GM12878 (cell line): Measurements from ENCODE around the gene NOS1AP. TPM values are rescaled to one million over a fixed set of nuclear protein-coding genes. Genes with fewer than 3 reads are reported as not detected.

Experiments used
- ATAC-seq: fragments of 200-7000 bp; cut with Tn5 transposase; 3 replicates; pipeline ENCODE4 v1.9.1; 2020; ENCODE audit warnings: mild to moderate bottlenecking, moderate library complexity
- BruUV-seq: library from RNA; stranded (reverse); fragments of 400-500 nt; replicated peaks from 2 replicates; lab custom pipeline; 2021; lab: Mats Ljungman, UMichigan
- CTCF ChIA-PET: fragments of 300-600 bp; sonication (Branson Sonifier 250); formaldehyde crosslinking; extraction: SDS; loops from one replicate; lab custom pipeline; 2021; ENCODE audit warnings: inconsistent platforms; lab: Yijun Ruan, JAX
- POLR2A ChIA-PET: fragments of 350-600 bp; formaldehyde crosslinking; extraction: SDS; loops from one replicate; lab custom pipeline; 2021; ENCODE audit warnings: inconsistent platforms; lab: Charles Lee
- RAD21 ChIA-PET: fragments of 300-600 bp; sonication (Branson Sonifier 250); formaldehyde crosslinking; loops from one replicate; lab custom pipeline; 2023; ENCODE audit warnings: antibody characterized with exemption; ENCODE audit not compliant: unreplicated experiment; lab: Charles Lee
- SMC1A ChIA-PET: fragments of 300-600 bp; sonication (Branson Sonifier 250); formaldehyde crosslinking; loops from one replicate; lab custom pipeline; 2023; ENCODE audit not compliant: unreplicated experiment, uncharacterized antibody; lab: Charles Lee
- DNase-seq: peaks from one replicate; pipeline ENCODE4 v3.0.0-alpha.2; 2011; ENCODE audit warnings: low read depth, low spot score
- FAIRE-seq: peaks from 3 replicates; lab custom pipeline; 2011; peaks lifted over from hg19 to GRCh38; lab: Jason Lieb, UNC
- H2AFZ ChIP-seq: 2 replicates; pipeline ENCODE4 v1.6.0; 2011; ENCODE audit warnings: low read depth, low read length, control low read depth; ENCODE audit not compliant: control insufficient read depth
- H3K27ac ChIP-seq: 2 replicates; pipeline ENCODE4 v1.5.1; 2011; ENCODE audit warnings: control low read depth; ENCODE audit not compliant: control insufficient read depth, insufficient read depth
- H3K27me3 ChIP-seq, 2 experiments: replicated peaks in 1 of 2; 2 replicates each; pipeline versions ENCODE4 v1.6.0 to v1.6.1; 2011; ENCODE audit warnings: low read length in 1 of 2; ENCODE audit not compliant: control insufficient read depth in 2 of 2, insufficient read depth in 2 of 2
- H3K36me3 ChIP-seq, 2 experiments: 2 replicates each; pipeline ENCODE4 v1.5.1; 2011; ENCODE audit warnings: low read length in 1 of 2; ENCODE audit not compliant: control insufficient read depth in 2 of 2, insufficient read depth in 2 of 2
- H3K4me1 ChIP-seq: 2 replicates; pipeline ENCODE4 v1.6.1; 2011; ENCODE audit warnings: mild to moderate bottlenecking, low read length, moderate library complexity, mixed read lengths; ENCODE audit not compliant: control insufficient read depth, insufficient read depth
- H3K4me2 ChIP-seq: 2 replicates; pipeline ENCODE4 v1.6.0; 2011; ENCODE audit warnings: control low read depth; ENCODE audit not compliant: control insufficient read depth, insufficient read depth
- H3K4me3 ChIP-seq: fragments of 200-600 bp; sonication (generic); 2 replicates; pipeline ENCODE4 v1.5.1; 2016
- H3K79me2 ChIP-seq: 2 replicates; pipeline ENCODE4 v1.6.0; 2011; ENCODE audit warnings: low read length; ENCODE audit not compliant: control insufficient read depth, insufficient read depth
- H3K9ac ChIP-seq: 2 replicates; pipeline ENCODE4 v1.8.0; 2011; ENCODE audit warnings: low read length, control low read depth, mixed read lengths; ENCODE audit not compliant: control insufficient read depth, insufficient read depth
- H3K9me3 ChIP-seq: replicated peaks from 3 replicates; pipeline ENCODE4 v1.5.1; 2011; ENCODE audit warnings: mild to moderate bottlenecking, low read length; ENCODE audit not compliant: control insufficient read depth, insufficient read depth
- H4K20me1 ChIP-seq: 2 replicates; pipeline ENCODE4 v1.6.0; 2011; ENCODE audit not compliant: control insufficient read depth, insufficient read depth
- ASH2L ChIP-seq: fragments of 300-600, 200-600 bp; sonication (generic); IDR thresholded peaks from 2 replicates; pipeline ENCODE4 v1.6.1; 2017; ENCODE audit warnings: low read depth, mild to moderate bottlenecking, borderline replicate concordance
- CBX5 ChIP-seq: sonication (generic); IDR thresholded peaks from 2 replicates; pipeline ENCODE4 v1.6.1; 2016; ENCODE audit warnings: low read depth, moderate library complexity, mild to moderate bottlenecking, inconsistent platforms
- CEBPZ ChIP-seq: fragments of 150-350 bp; IDR thresholded peaks from 2 replicates; pipeline ENCODE4 v1.6.1; 2016; ENCODE audit warnings: low read depth, low read length
- HDGF ChIP-seq: fragments of 450-650 bp; IDR thresholded peaks from 2 replicates; pipeline ENCODE4 v1.6.1; 2016; ENCODE audit warnings: antibody characterized with exemption
- IRF3 ChIP-seq: fragments of 450-650 bp; IDR thresholded peaks from 2 replicates; pipeline ENCODE4 v1.6.1; 2014; ENCODE audit warnings: mild to moderate bottlenecking
- MEF2B ChIP-seq: fragments of 450-650 bp; IDR thresholded peaks from 2 replicates; pipeline ENCODE4 v1.6.1; 2018; ENCODE audit warnings: mild to moderate bottlenecking, moderate library complexity; ENCODE audit not compliant: partially characterized antibody, poor library complexity, severe bottlenecking
- NKRF ChIP-seq: fragments of 450-650 bp; conservative IDR thresholded peaks from 2 replicates; pipeline ENCODE4 v1.6.1; 2017; ENCODE audit warnings: mild to moderate bottlenecking, moderate library complexity
- PAX8 ChIP-seq: fragments of 450-650 bp; IDR thresholded peaks from 2 replicates; pipeline ENCODE4 v1.6.1; 2017; ENCODE audit warnings: mild to moderate bottlenecking, moderate library complexity
- PBX3 ChIP-seq: IDR thresholded peaks from 2 replicates; pipeline ENCODE4 v1.6.1; 2011; ENCODE audit warnings: mild to moderate bottlenecking, low read depth, low read length, moderate library complexity; ENCODE audit not compliant: insufficient replicate concordance
- TCF12 ChIP-seq: IDR thresholded peaks from 2 replicates; pipeline ENCODE4 v1.6.1; 2011; ENCODE audit warnings: low read depth, mild to moderate bottlenecking, low read length
- TCF7 ChIP-seq: IDR thresholded peaks from 2 replicates; pipeline ENCODE4 v1.6.1; 2014; ENCODE audit warnings: antibody characterized with exemption, borderline replicate concordance
- WGBS: methylation state at CpG from one replicate; pipeline ENCODE4 v1.1.6; 2016; ENCODE audit warnings: low lambda C conversion rate; ENCODE audit not compliant: insufficient replicate concordance, insufficient coverage; ENCODE audit errors: missing lambda C conversion rate; 5-methylcytosine and 5-hydroxymethylcytosine counted together
- in situ Hi-C: fragments of 300-500 bp; cut with MboI; formaldehyde crosslinking; loops from 9 replicates; pipeline ENCODE4 v1.14.3; 2018; ENCODE audit warnings: mixed read lengths
- intact Hi-C: fragments of 100-400 bp; cut with micrococcal nuclease; formaldehyde crosslinking; loops from one replicate; pipeline ENCODE4 v1.14.2; 2022; ENCODE audit not compliant: unreplicated experiment
- polyA plus RNA-seq, 11 experiments: library from polyadenylated mRNA; depleted of rRNA in 4 of 11; unstranded in 6 of 11; stranded (reverse) in 5 of 11; fragments of >200 nt; fragmentation: Nextera tagmentation in 4 of 11; fragmentation: Illumina TruSeq in 1 of 11; extraction: Ambion mirVana in 4 of 11; extraction: Trizol in 1 of 11; gene quantifications; 1 replicate in 1 of 11; 2 replicates in 10 of 11; pipeline versions ENCODE4 v1.2.1 to v1.2.3, GENCODE V29; 2011 to 2016; ENCODE audit warnings: inconsistent platforms in 2 of 11, missing spikeins in 2 of 11, low read depth in 1 of 11
- total RNA-seq, 4 experiments: library from RNA; depleted of rRNA in 3 of 4; stranded (reverse); fragments of >200 nt in 3 of 4; fragmentation: Illumina TruSeq in 1 of 4; extraction: Trizol in 1 of 4; gene quantifications; 2 replicates each; pipeline versions ENCODE4 v1.2.1 to v1.2.3, GENCODE V29; 2013 to 2021

The NOS1AP gene
- total and polyA plus RNA-seq, 10 of the 15 experiments (the other 5 are each of a cell fraction or from before 2014, with no cell fraction given), result 0.03 to 0.15 TPM; not detected in 8

GRCh38 chr1:162343470-162343869 lies 274.0 kb downstream of the NOS1AP start (continued):
- TF ChIP-seq CEBPZ (no peak), TCF7 (no peak), ASH2L (no peak), HDGF (no peak), MEF2B (no peak), PBX3 (no peak), CBX5 (no peak)

GRCh38 chr1:162347281-162347680 lies 277.8 kb downstream of the NOS1AP start:
- in situ Hi-C loops, result no loop called here
- WGBS, result 61% methylated on average over 3 of the region's 3 CpGs
- no peak for TF ChIP-seq PAX8
- no peak for TF ChIP-seq TCF12
- no peak for TF ChIP-seq IRF3
- TF ChIP-seq NKRF, result no peak
- DNase-seq (no peak), FAIRE-seq (no peak), ATAC-seq (no peak)
- Histone ChIP-seq H3K4me1 (no peaks in the 10 kb centered on the region), H2AFZ (no peak overlapping the region), H3K9ac (no peak overlapping the region), H3K9me3 (no peaks in the 10 kb centered on the region), H3K4me2 (no peak overlapping the region), H3K79me2 (no peaks in the 10 kb centered on the region), H4K20me1 (no peaks in the 10 kb centered on the region), H3K27me3 (peaks cover 0 to 2% of the 10 kb centered on the region in 2 experiments; a peak in 2 of 4 replicates), H3K4me3 (no peak overlapping the region), H3K27ac (no peak overlapping the region), H3K36me3 (no peaks in the 10 kb centered on the region)
- ChIA-PET SMC1A (interaction anchor here (1.5 kb wide), 1 partner anchor 10 kb away, joined by 5 read pairs; no protein-coding TSS in a partner anchor), RAD21 (no interaction called here), CTCF (interaction anchor here (1.0 to 3.3 kb wide), 2 partner anchors 10 to 44 kb away, joined by 3 to 14 read pairs; no protein-coding TSS in a partner anchor), POLR2A (no interaction called here)
- no TSS peak for BruUV-seq
- intact Hi-C loops, result no loop called here
